ENCODE results near the gene TCEAL3.

The TCEAL3 gene

GRCh38 chrX:103607364-103608305, at the start of gene TCEAL3:
TCEAL3 (plus strand) TSS chrX:103607963; CDS start chrX:103609065, 1,102 bp downstream.
- DNase-seq (ENCODE audit: low read depth, low spot score), result peak; percentile 28
- peak within 1 kb of the TSS; percentile 66 for H3K4me3 ChIP-seq (ENCODE audit: low read depth, low read length)
- TF ChIP-seq, protein P1, sequence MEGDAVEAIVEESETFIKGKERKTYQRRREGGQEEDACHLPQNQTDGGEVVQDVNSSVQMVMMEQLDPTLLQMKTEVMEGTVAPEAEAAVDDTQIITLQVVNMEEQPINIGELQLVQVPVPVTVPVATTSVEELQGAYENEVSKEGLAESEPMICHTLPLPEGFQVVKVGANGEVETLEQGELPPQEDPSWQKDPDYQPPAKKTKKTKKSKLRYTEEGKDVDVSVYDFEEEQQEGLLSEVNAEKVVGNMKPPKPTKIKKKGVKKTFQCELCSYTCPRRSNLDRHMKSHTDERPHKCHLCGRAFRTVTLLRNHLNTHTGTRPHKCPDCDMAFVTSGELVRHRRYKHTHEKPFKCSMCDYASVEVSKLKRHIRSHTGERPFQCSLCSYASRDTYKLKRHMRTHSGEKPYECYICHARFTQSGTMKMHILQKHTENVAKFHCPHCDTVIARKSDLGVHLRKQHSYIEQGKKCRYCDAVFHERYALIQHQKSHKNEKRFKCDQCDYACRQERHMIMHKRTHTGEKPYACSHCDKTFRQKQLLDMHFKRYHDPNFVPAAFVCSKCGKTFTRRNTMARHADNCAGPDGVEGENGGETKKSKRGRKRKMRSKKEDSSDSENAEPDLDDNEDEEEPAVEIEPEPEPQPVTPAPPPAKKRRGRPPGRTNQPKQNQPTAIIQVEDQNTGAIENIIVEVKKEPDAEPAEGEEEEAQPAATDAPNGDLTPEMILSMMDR (IDR thresholded peaks at IDR 0.05; ENCODE audit: low read depth, low read length), result no peak
- in situ Hi-C loops (cut with HindIII; ENCODE audit: low sequenced_read_pairs), result no loop called here

DNA sequence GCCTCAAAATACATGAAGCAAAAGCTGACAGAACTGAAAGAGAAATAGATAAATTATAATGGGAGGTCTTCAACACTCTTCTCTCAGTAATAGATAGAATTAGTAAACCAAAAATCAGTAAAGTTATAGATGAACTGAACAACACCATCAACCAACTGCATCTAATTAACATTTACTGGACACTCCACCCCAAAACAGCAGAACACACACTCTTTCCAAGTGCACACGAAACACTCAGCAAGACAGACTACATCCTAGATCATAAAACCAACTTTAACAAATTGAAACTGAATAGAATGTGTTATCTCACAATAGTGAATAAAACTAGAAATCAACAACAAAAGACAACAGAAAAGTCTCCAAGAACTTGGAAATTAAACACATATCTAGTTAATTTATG, 47.5 kb upstream of the TCEAL3 start:
- in situ Hi-C loops (cut with HindIII; ENCODE audit: low sequenced_read_pairs), result no loop called here
- no peak for DNase-seq (ENCODE audit: low read depth, low spot score)
- TF ChIP-seq, protein P1 (IDR thresholded peaks at IDR 0.05; ENCODE audit: low read depth, low read length), result no peak
- H3K4me3 ChIP-seq (ENCODE audit: low read depth, low read length), result no peak overlapping the region

DNA sequence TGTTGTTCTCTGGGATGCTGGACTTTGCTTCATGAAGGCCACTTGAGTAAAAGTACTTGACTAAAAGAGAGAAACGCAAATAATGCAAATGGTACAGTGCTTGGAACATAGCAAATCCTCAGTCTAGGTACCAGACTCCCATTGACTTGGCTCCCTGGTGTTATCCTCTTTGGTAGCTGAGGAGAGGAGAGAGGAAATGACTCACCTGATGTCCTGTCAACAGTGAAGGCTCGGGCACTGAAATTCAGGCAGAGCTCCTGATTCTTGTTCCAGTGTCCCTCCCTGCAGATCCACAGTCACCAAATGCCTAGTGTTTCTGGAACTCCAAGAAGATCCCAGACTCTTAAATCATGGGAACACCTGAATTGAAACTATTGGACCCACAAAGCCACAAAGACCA, 45.0 kb upstream of the TCEAL3 start:
- no peak overlapping the region for H3K4me3 ChIP-seq (ENCODE audit: low read depth, low read length)
- TF ChIP-seq, protein P1 (IDR thresholded peaks at IDR 0.05; ENCODE audit: low read depth, low read length), result no peak
- no peak for DNase-seq (ENCODE audit: low read depth, low spot score)
- in situ Hi-C loops (cut with HindIII; ENCODE audit: low sequenced_read_pairs), result no loop called here

DNA sequence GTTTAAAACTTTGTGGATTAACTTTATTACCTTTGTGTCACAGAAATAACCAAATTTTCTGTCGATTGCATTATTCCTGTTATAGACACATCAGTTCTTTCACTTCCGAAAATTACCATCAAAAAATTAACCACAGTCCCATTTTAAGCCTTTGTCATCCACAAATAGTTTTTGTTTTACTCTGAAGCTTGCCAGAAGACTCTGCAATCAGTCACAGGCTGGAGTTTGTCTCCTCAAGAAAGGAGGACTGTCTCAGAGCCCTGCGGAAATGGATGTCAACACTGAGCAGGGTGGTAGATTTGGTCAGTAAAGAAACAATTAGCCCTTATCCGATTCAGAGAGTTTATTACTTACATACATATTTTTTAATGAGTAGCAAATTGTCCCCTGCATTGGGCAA, 42.6 kb upstream of the TCEAL3 start:
- TF ChIP-seq, protein P1 (IDR thresholded peaks at IDR 0.05; ENCODE audit: low read depth, low read length), result no peak
- DNase-seq (ENCODE audit: low read depth, low spot score), result no peak
- in situ Hi-C loops (cut with HindIII; ENCODE audit: low sequenced_read_pairs), result no loop called here
- no peak overlapping the region for H3K4me3 ChIP-seq (ENCODE audit: low read depth, low read length)

GRCh38 chrX:103565752-103566151, 42.0 kb upstream of the TCEAL3 start:
- in situ Hi-C loops (cut with HindIII; ENCODE audit: low sequenced_read_pairs), result no loop called here
- no peak overlapping the region for H3K4me3 ChIP-seq (ENCODE audit: low read depth, low read length)
- TF ChIP-seq, protein P1 (IDR thresholded peaks at IDR 0.05; ENCODE audit: low read depth, low read length), result no peak
- peak; percentile 55 for DNase-seq (ENCODE audit: low read depth, low spot score)

GRCh38 chrX:103571121-103571520, 36.6 kb upstream of the TCEAL3 start:
- DNase-seq (ENCODE audit: low read depth, low spot score), result no peak
- no peak overlapping the region for H3K4me3 ChIP-seq (ENCODE audit: low read depth, low read length)
- TF ChIP-seq, protein P1 (IDR thresholded peaks at IDR 0.05; ENCODE audit: low read depth, low read length), result no peak
- in situ Hi-C loops (cut with HindIII; ENCODE audit: low sequenced_read_pairs), result no loop called here

Data from astrocyte of the spinal cord (primary cell).